HG02623 (cell line): ENCODE data around the gene PRSS8.

Experiments
- ATAC-seq: cut with Tn5 transposase; IDR thresholded peaks from one replicate; pipeline ENCODE4 v1.9.1; 2021; ENCODE audit warnings: moderate library complexity; ENCODE audit not compliant: unreplicated experiment

PRSS8 gene

GRCh38 chr16:31083981-31084380 lies 51.5 kb downstream of the PRSS8 start:
- no peak for ATAC-seq

GRCh38 chr16:31083556-31083955 lies 52.0 kb downstream of the PRSS8 start:
- ATAC-seq: no peak

- ATAC-seq: no peak
Measured at GRCh38 chr16:31083081-31083480, 52.4 kb downstream of the PRSS8 start.

- ATAC-seq: no peak
Measured at GRCh38 chr16:31082368-31083045, 53.0 kb downstream of the PRSS8 start.
